A673 (cell line): Measurements from ENCODE around the gene CIDEA.

Experiments used
- EZH2 ChIP-seq: fragments of 200-600 bp; sonication (generic); IDR thresholded peaks from 2 replicates; pipeline ENCODE4 v1.6.1; 2017; ENCODE audit warnings: borderline replicate concordance, low read depth, mild to moderate bottlenecking, mixed read lengths, antibody characterized with exemption, low read length; ENCODE audit not compliant: poor library complexity, severe bottlenecking
- TF ChIP-seq, protein P1 (sequence below): fragments of 300-800, 200-600 bp; sonication (generic); conservative IDR thresholded peaks from 2 replicates; pipeline ENCODE4 v1.5.1; 2017; ENCODE audit warnings: low read depth, mild to moderate bottlenecking, antibody characterized with exemption, low read length, moderate library complexity, mixed read lengths

DNA sequence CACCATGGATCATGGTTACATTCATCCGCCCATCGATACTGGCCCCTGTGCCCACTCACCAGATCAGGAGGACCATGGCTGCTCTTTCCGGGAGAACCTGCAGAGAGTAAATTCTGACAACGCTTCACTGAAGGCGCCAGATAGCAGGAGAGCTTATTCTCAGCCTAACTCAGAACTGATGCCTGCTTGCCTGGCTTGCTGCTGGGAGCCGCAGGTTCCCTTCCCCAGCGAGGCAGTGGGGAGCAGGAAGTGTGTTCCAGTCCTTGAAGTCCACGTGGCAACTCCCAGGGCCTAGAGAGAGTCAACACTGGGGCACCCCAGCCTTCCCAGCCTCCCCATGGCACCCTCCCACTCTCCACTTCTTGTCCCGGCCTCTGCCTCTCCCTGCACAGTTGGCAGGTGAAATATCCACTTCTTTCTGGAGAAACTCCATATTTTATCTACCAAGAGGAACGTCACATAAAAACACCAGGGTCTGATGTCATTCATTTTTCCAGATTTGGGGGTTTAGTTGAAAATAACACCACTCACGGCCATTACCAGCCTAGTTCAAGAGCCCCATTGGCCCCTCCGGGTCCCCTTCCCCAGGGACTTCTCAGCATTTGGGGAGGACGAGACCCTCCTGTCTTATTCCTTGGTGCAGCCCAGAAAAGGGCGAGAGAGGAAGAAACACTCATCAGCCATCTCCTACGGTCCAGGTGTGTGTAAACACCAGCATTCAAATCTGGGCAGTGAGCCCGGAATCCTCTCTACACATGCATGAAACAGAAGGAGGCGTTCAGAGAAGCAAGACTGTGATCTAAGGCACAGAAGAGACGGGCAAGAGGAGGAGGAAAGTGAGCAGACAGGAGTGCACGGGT is 50.4 kb downstream of the CIDEA start:
- TF ChIP-seq, protein P1, sequence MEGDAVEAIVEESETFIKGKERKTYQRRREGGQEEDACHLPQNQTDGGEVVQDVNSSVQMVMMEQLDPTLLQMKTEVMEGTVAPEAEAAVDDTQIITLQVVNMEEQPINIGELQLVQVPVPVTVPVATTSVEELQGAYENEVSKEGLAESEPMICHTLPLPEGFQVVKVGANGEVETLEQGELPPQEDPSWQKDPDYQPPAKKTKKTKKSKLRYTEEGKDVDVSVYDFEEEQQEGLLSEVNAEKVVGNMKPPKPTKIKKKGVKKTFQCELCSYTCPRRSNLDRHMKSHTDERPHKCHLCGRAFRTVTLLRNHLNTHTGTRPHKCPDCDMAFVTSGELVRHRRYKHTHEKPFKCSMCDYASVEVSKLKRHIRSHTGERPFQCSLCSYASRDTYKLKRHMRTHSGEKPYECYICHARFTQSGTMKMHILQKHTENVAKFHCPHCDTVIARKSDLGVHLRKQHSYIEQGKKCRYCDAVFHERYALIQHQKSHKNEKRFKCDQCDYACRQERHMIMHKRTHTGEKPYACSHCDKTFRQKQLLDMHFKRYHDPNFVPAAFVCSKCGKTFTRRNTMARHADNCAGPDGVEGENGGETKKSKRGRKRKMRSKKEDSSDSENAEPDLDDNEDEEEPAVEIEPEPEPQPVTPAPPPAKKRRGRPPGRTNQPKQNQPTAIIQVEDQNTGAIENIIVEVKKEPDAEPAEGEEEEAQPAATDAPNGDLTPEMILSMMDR = no peak
- TF ChIP-seq EZH2 = no peak
